ENCODE data around the gene PACRG. TPM values are rescaled to one million over a fixed set of nuclear protein-coding genes. Genes with fewer than 3 reads are reported as not detected.

Gene PACRG
- total and polyA plus RNA-seq, 2 donors (not counting 3 experiments of a cell fraction or from before 2014, with no cell fraction given) = 0.08 TPM; not detected in 1

DNA sequence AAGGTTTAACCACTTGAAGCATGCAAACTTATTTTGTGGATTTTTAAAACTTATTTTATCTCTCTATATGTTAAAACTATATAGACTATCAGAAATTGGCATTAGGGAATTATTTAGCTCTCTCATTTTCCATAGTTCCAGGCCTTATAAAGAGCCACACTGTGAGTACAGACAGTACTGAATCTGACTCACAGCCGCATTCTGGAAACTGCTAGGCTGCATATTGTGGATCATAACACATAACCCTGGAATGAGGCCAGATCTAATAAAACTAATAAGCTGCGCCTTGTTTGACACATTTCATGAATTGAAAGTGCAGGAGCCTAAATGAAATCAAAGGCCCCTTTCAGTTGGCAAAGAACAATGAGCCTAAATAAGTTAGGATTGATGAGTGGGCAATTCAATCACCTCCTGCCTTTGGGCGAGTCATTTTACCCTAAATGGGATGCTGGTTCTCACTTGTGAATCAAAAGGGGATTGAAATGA is 308.4 kb downstream of the PACRG start:
- H3K79me2 ChIP-seq (ENCODE audit: control insufficient read depth, insufficient read depth, low read length) = no peaks in the 10 kb centered on the region
- no peaks in the 10 kb centered on the region for H3K9me1 ChIP-seq (replicated peaks; ENCODE audit: control insufficient read depth, extremely low read depth, insufficient read depth, low read length)
- no peak overlapping the region for H3K27ac ChIP-seq (ENCODE audit: insufficient read depth, low read depth, low read length)
- no peak overlapping the region for H2AFZ ChIP-seq (ENCODE audit: low read depth, low read length)
- TF ChIP-seq, protein P1, sequence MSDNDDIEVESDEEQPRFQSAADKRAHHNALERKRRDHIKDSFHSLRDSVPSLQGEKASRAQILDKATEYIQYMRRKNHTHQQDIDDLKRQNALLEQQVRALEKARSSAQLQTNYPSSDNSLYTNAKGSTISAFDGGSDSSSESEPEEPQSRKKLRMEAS (IDR thresholded peaks at IDR 0.05; ENCODE audit: insufficient read depth, insufficient read length) = no peak
- no peak for TF ChIP-seq EZH2 (IDR thresholded peaks at IDR 0.05; ENCODE audit: borderline replicate concordance, low read depth, low read length, severe bottlenecking)
- no peak for TF ChIP-seq MYC (IDR thresholded peaks at IDR 0.05; ENCODE audit: low read depth, low read length)
- no peak for TF ChIP-seq JUN (IDR thresholded peaks at IDR 0.05; ENCODE audit: borderline replicate concordance, insufficient read depth, insufficient read length, low read depth)
- no peak for TF ChIP-seq FOS (IDR thresholded peaks at IDR 0.05; ENCODE audit: borderline replicate concordance, insufficient read depth, low read length)
- TF ChIP-seq POLR2AphosphoS5 (IDR thresholded peaks at IDR 0.05; ENCODE audit: insufficient read depth, low read depth, low read length) = no peak
- TF ChIP-seq, protein P2, sequence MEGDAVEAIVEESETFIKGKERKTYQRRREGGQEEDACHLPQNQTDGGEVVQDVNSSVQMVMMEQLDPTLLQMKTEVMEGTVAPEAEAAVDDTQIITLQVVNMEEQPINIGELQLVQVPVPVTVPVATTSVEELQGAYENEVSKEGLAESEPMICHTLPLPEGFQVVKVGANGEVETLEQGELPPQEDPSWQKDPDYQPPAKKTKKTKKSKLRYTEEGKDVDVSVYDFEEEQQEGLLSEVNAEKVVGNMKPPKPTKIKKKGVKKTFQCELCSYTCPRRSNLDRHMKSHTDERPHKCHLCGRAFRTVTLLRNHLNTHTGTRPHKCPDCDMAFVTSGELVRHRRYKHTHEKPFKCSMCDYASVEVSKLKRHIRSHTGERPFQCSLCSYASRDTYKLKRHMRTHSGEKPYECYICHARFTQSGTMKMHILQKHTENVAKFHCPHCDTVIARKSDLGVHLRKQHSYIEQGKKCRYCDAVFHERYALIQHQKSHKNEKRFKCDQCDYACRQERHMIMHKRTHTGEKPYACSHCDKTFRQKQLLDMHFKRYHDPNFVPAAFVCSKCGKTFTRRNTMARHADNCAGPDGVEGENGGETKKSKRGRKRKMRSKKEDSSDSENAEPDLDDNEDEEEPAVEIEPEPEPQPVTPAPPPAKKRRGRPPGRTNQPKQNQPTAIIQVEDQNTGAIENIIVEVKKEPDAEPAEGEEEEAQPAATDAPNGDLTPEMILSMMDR (IDR thresholded peaks at IDR 0.05; ENCODE audit: extremely low read depth in 1 of 2, insufficient read depth in 1 of 2, low read depth in 1 of 2, low read length in 2 of 2) = no peak
- TF ChIP-seq GATA2 (IDR thresholded peaks at IDR 0.05; ENCODE audit: insufficient read depth, insufficient read length, low read depth, low read length) = no peak
- TF ChIP-seq POLR2A (IDR thresholded peaks at IDR 0.05; ENCODE audit: low read depth, low read length) = no peak
- ChIA-PET CTCF (no interaction called here), POLR2A (no interaction called here)
- BruUV-seq (replicated peaks) = no TSS peak
- FAIRE-seq (no peak), DNase-seq (ENCODE audit: low read depth, low spot score) (no peak)
- no peaks in the 10 kb centered on the region for H4K20me1 ChIP-seq (replicated peaks; ENCODE audit: control insufficient read depth, extremely low read depth, insufficient read depth, low read length)
- no peak overlapping the region for H3K4me2 ChIP-seq (ENCODE audit: insufficient read depth, low read length)
- intact Hi-C loops (cut with micrococcal nuclease) = no loop called here
- no peaks in the 10 kb centered on the region for H3K36me3 ChIP-seq (ENCODE audit: control insufficient read depth in 2 of 2, extremely low read depth in 1 of 2, insufficient read depth in 2 of 2, low read length in 2 of 2)
- no peaks in the 10 kb centered on the region for H3K4me1 ChIP-seq (ENCODE audit: control insufficient read depth, extremely low read depth, insufficient read depth, low read length)
- no peaks in the 10 kb centered on the region for H3K27me3 ChIP-seq (ENCODE audit: control insufficient read depth in 2 of 2, insufficient read depth in 2 of 2, low read length in 2 of 2)
- no peak overlapping the region for H3K4me3 ChIP-seq (replicated peaks in 1 of 3; ENCODE audit: insufficient read depth in 1 of 3, low read depth in 1 of 3, low read length in 3 of 3)
- dilution Hi-C loops (cut with MboI; ENCODE audit: extremely low pct_ligation_motif_present, low sequenced_read_pairs) = no loop called here
- peaks cover 2% of the 10 kb centered on the region for H3K9me3 ChIP-seq (replicated peaks; ENCODE audit: control insufficient read depth, insufficient read depth, low read length)
- no peak overlapping the region for H3K9ac ChIP-seq (replicated peaks; ENCODE audit: extremely low read depth, insufficient read depth, low read length)
